AG10803 (cell line): Measurements from ENCODE around the gene RIPOR3.
"Not testable (repeated sequence)": the region's sequence is repeated elsewhere in the genome, so short reads cannot be mapped to it uniquely, and the experiment has no call there.

Experiments
- DNase-seq: peaks from one replicate; pipeline ENCODE4 v3.0.0; 2010; ENCODE audit warnings: low read depth
- H3K4me3 ChIP-seq: 2 replicates; pipeline ENCODE4 v1.5.1; 2011; ENCODE audit warnings: mild to moderate bottlenecking, low read length, control low read depth
- CTCF ChIP-seq: conservative IDR thresholded peaks from 2 replicates; pipeline ENCODE4 v1.5.1; 2011; ENCODE audit warnings: mild to moderate bottlenecking, low read length, control low read depth, inconsistent platforms

Gene RIPOR3

DNA sequence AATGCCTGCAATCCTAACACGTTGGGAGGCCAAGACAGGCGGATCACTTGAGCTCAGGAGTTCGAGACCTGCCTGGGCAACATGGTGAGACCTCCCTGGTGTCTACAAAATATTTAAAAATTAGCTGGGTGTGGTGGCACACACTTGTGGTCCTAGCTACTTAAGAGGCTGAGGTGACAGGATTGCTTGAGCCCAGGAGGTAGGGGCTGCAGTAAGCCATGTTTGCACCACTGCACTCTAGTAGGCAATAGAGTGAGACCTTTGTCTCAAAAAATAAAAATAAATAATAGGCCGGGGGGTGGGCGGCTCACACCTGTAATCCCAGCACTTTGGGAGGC is 18.3 kb upstream of the RIPOR3 start:
- TF ChIP-seq CTCF: no peak
- H3K4me3 ChIP-seq: no peak overlapping the region
- DNase-seq: no peak

GRCh38 chr20:50708845-50709635 is 17.7 kb upstream of the RIPOR3 start:
- TF ChIP-seq CTCF: no peak
- H3K4me3 ChIP-seq: no peak overlapping the region
- peak; percentile 56 for DNase-seq

- TF ChIP-seq CTCF: no peak
- H3K4me3 ChIP-seq: no peak overlapping the region
- peak; percentile 67 for DNase-seq
These were observed 13.6 kb upstream of the RIPOR3 start for GRCh38 chr20:50704971-50705370.

DNA sequence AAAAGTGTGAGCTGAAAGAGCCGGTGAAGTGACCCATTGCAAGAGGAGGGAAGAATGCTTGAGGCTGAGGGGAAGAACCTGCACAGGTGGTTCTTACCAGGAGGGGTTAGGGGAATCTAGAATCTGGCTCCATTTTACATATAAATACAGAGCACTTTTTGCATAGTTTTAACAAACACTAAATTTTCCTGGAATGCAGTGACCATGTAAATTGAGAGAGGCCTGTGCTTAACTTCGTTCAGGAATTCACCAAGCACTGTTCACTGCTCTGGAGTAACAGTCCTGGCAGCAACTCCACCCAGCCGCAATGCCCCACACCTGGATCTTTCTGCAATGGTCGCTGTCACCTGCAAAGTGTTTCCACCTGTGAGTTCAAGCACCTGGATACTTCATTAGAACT is 13.2 kb upstream of the RIPOR3 start:
- DNase-seq: no peak
- H3K4me3 ChIP-seq: no peak overlapping the region
- TF ChIP-seq CTCF: no peak

- not testable (repeated sequence) for DNase-seq
These were observed 12.5 kb upstream of the RIPOR3 start for GRCh38 chr20:50703651-50704438.

DNA sequence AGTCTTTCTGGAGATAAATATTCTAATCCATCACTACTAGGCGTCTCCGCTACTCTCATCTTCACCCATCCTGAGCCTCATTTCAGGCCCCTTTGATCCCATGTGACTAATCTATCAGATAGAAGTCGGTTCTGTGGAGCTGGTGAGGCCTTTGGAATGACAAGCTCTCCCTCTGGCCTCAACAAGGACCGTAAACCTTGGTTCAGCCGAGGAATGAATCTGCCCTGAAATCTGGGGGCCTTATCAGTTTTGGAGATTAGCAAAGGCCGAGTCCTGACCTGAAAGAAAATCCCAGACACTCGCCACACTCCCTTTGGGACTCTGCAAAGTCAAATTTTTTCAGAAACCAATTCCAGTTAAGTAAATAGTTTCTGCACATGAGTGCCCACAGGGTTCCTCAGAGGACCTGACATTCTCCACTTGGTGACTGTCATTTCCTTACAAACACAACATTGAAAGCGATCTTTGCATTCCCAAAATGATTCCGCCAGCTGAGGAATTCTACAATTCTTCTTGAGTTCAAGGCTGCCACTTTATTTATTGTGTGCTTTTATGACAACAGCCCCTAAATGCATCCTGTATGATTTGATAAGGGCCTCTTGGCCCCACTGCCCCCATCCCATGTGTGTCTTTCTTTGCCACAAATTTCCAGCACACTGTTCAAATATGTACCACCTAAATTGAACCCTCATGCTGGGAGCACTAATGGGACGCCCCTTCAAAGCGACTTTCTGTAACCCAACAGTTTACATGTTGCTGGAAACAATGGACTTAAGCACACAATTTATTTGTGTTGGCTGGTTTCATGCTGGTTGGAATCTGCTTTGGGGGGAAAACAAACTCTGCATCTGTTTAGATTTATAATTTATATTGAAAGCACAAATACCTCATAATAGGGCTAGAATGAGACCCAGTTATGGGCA is 10.0 kb upstream of the RIPOR3 start:
- DNase-seq: no peak
- no peak overlapping the region for H3K4me3 ChIP-seq
- TF ChIP-seq CTCF: no peak

More at GRCh38 chr20:50703651-50704438, 12.5 kb upstream of the RIPOR3 start:
- H3K4me3 ChIP-seq: not testable (repeated sequence)

- H3K4me3 ChIP-seq: no peak overlapping the region
- DNase-seq: no peak
- no peak for TF ChIP-seq CTCF
These were observed 8.3 kb upstream of the RIPOR3 start for GRCh38 chr20:50699688-50700087.

DNA sequence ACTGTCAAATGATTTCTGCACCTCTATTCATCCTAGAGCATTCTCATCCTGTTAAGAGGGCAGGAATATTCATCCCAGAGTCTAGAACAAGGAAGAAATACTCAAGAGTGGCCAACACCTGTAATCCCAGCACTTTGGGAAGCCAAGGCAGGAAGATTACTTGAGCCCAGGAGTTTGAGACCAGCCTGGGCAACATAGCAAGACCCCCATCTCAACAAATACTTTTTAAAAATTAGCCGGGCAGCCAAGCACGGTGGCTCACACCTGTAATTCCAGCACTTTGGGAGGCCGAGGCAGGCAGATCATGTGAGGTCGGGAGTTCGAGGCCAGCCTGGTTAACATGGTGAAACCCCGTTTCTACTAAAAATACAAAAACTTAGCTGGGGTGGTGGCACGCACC is 6.9 kb upstream of the RIPOR3 start:
- not testable (repeated sequence) for H3K4me3 ChIP-seq, DNase-seq
